Jurkat, Clone E6-1 (cell line): ENCODE measurements around the gene KIF3A.
A peak's percentile ranks its signal among the peaks of the same experiment; 100 is the strongest.
"Not testable (repeated sequence)": the region's sequence is repeated elsewhere in the genome, so short reads cannot be mapped to it uniquely, and the experiment has no call there.

Source experiments
- DNase-seq: peaks from one replicate; pipeline ENCODE4 v3.0.0-alpha.2; 2011; ENCODE audit warnings: low read depth, low spot score
- H3K4me3 ChIP-seq: 2 replicates; pipeline ENCODE4 v1.5.1; 2011; ENCODE audit warnings: mild to moderate bottlenecking, low read length, control low read depth, moderate library complexity

KIF3A gene

GRCh38 chr5:132742158-132742557 lies 4.8 kb upstream of the KIF3A start:
- no peak overlapping the region for H3K4me3 ChIP-seq
- no peak for DNase-seq

GRCh38 chr5:132739232-132739631 lies 1.9 kb upstream of the KIF3A start:
- DNase-seq = no peak
- H3K4me3 ChIP-seq = no peak overlapping the region

- no peak for DNase-seq
- H3K4me3 ChIP-seq = peak overlapping the region; percentile 71
Observed at GRCh38 chr5:132737982-132738681, 786 bp upstream of the KIF3A start.

- no peak overlapping the region for H3K4me3 ChIP-seq
- DNase-seq = no peak
Observed at GRCh38 chr5:132734687-132735086, 2.7 kb downstream of the KIF3A start.

- H3K4me3 ChIP-seq = no peak overlapping the region
- DNase-seq = no peak
Observed at GRCh38 chr5:132733499-132734148, 3.7 kb downstream of the KIF3A start.

GRCh38 chr5:132729896-132730295 lies 7.5 kb downstream of the KIF3A start:
- no peak for DNase-seq
- no peak overlapping the region for H3K4me3 ChIP-seq

- no peak overlapping the region for H3K4me3 ChIP-seq
- DNase-seq = no peak
Observed at GRCh38 chr5:132725745-132726144, 11.6 kb downstream of the KIF3A start.

GRCh38 chr5:132718544-132719312 lies 18.6 kb downstream of the KIF3A start:
- H3K4me3 ChIP-seq = no peak overlapping the region
- no peak for DNase-seq

GRCh38 chr5:132714456-132715307 lies 22.7 kb downstream of the KIF3A start:
- DNase-seq = no peak
- H3K4me3 ChIP-seq = no peak overlapping the region

- H3K4me3 ChIP-seq = no peak overlapping the region
- DNase-seq = no peak
Observed at GRCh38 chr5:132708645-132709044, 28.7 kb downstream of the KIF3A start.

- H3K4me3 ChIP-seq = no peak overlapping the region
- DNase-seq = no peak
Observed at GRCh38 chr5:132704875-132705274, 32.5 kb downstream of the KIF3A start.

- no peak overlapping the region for H3K4me3 ChIP-seq
- no peak for DNase-seq
Observed at GRCh38 chr5:132695956-132696355, 41.4 kb downstream of the KIF3A start.

- H3K4me3 ChIP-seq = no peak overlapping the region
- DNase-seq = no peak
Observed at GRCh38 chr5:132692632-132692967, 44.7 kb downstream of the KIF3A start.

GRCh38 chr5:132691755-132692631 lies 45.4 kb downstream of the KIF3A start:
- peak; percentile 62 for DNase-seq
- H3K4me3 ChIP-seq = not testable (repeated sequence)

- no peak overlapping the region for H3K4me3 ChIP-seq
- DNase-seq = no peak
Observed at GRCh38 chr5:132690156-132690555, 47.2 kb downstream of the KIF3A start.

- DNase-seq = no peak
- no peak overlapping the region for H3K4me3 ChIP-seq
Observed at GRCh38 chr5:132689513-132689912, 47.8 kb downstream of the KIF3A start.

GRCh38 chr5:132688536-132689339 lies 48.6 kb downstream of the KIF3A start:
- peak; percentile 92 for DNase-seq
- H3K4me3 ChIP-seq = peak overlapping the region; percentile 9

GRCh38 chr5:132687995-132688394 lies 49.4 kb downstream of the KIF3A start:
- H3K4me3 ChIP-seq = peak overlapping the region; percentile 9; the same call in 1 of the 2 replicates
- DNase-seq = peak; percentile 99
